CD14-positive monocyte (primary cell): Measurements from ENCODE around the gene ZNF558. TPM values are rescaled to one million over a fixed set of nuclear protein-coding genes. Genes with fewer than 3 reads are reported as not detected.

Experiments
- DNase-seq, 3 donors: peaks; one replicate each; pipeline ENCODE4 v3.0.0-alpha.2; 2011 to 2022
- H2AFZ ChIP-seq: 2 replicates; pipeline ENCODE4 v1.6.0; 2012; ENCODE audit warnings: mild to moderate bottlenecking, low read depth, low read length, inconsistent platforms; ENCODE audit not compliant: insufficient read depth, poor library complexity, severe bottlenecking
- H3K27ac ChIP-seq, 2 donors: 1 replicate in 1 of 2; 2 replicates in 1 of 2; pipeline ENCODE4 v1.5.1; 2012 to 2013; ENCODE audit warnings: low read length in 2 of 2, control low read depth in 1 of 2, inconsistent platforms in 1 of 2, low read depth in 1 of 2, mild to moderate bottlenecking in 1 of 2
- H3K27me3 ChIP-seq, 2 donors: one replicate each; pipeline versions ENCODE4 v1.6.0 to v1.6.1; 2011 to 2013; ENCODE audit warnings: low read length in 2 of 2; ENCODE audit not compliant: control insufficient read depth in 2 of 2, insufficient read depth in 2 of 2
- H3K36me3 ChIP-seq, 2 donors: replicated peaks in 1 of 2; 1 replicate in 1 of 2; 2 replicates in 1 of 2; pipeline versions ENCODE4 v1.5.1 to v1.6.1; 2012 to 2013; ENCODE audit warnings: low read length in 2 of 2, control low read depth in 1 of 2, inconsistent platforms in 1 of 2, mild to moderate bottlenecking in 1 of 2; ENCODE audit not compliant: insufficient read depth in 2 of 2, control insufficient read depth in 1 of 2
- H3K4me1 ChIP-seq, 2 donors: 1 replicate in 1 of 2; 2 replicates in 1 of 2; pipeline versions ENCODE4 v1.5.1 to v1.6.1; 2012 to 2013; ENCODE audit warnings: low read length in 2 of 2, control low read depth in 1 of 2, inconsistent platforms in 1 of 2, mild to moderate bottlenecking in 1 of 2, moderate library complexity in 1 of 2; ENCODE audit not compliant: insufficient read depth in 2 of 2, control insufficient read depth in 1 of 2
- H3K4me2 ChIP-seq: replicated peaks from 2 replicates; pipeline ENCODE3; 2012; ENCODE audit warnings: low read length, moderate library complexity, mild to moderate bottlenecking; ENCODE audit not compliant: poor library complexity, severe bottlenecking; ENCODE audit errors: extremely low read depth
- H3K4me3 ChIP-seq, 3 experiments: fragments of 200-600 bp in 1 of 3; sonication (generic) in 1 of 3; replicated peaks in 1 of 3; 1 replicate in 2 of 3; 2 replicates in 1 of 3; pipeline ENCODE4 v1.5.1; 2011 to 2013; ENCODE audit warnings: low read length in 3 of 3, mild to moderate bottlenecking in 3 of 3, control low read depth in 2 of 3, low read depth in 2 of 3, inconsistent platforms in 1 of 3, moderate library complexity in 1 of 3
- H3K79me2 ChIP-seq: 2 replicates; pipeline ENCODE4 v1.6.0; 2012; ENCODE audit warnings: mild to moderate bottlenecking, control low read depth, inconsistent platforms, low read length, moderate library complexity; ENCODE audit not compliant: insufficient read depth
- H3K9ac ChIP-seq: 2 replicates; pipeline ENCODE4 v1.6.0; 2017; ENCODE audit warnings: low read length, mild to moderate bottlenecking; ENCODE audit not compliant: insufficient read depth, poor library complexity, severe bottlenecking
- H3K9me3 ChIP-seq, 2 donors: replicated peaks in 1 of 2; 1 replicate in 1 of 2; 2 replicates in 1 of 2; pipeline versions ENCODE4 v1.5.1 to v1.6.1; 2012 to 2013; ENCODE audit warnings: low read length in 2 of 2, control low read depth in 1 of 2; ENCODE audit not compliant: control insufficient read depth in 1 of 2, insufficient read depth in 1 of 2
- H4K20me1 ChIP-seq: 2 replicates; pipeline ENCODE4 v1.6.0; 2012; ENCODE audit warnings: mild to moderate bottlenecking, low read length, control low read depth, moderate library complexity; ENCODE audit not compliant: insufficient read depth
- H3K27ac Mint-ChIP-seq, 7 donors: one replicate each; pipeline ENCODE4 v1.8.0; 2020; ENCODE audit warnings: mild to moderate bottlenecking in 7 of 7, mixed read lengths in 7 of 7, moderate library complexity in 6 of 7, inconsistent platforms in 2 of 7
- H3K27me3 Mint-ChIP-seq, 3 donors: one replicate each; pipeline ENCODE4 v1.8.0; 2021 to 2022; ENCODE audit warnings: low read depth in 3 of 3, mild to moderate bottlenecking in 3 of 3, mixed read lengths in 3 of 3, moderate library complexity in 3 of 3, inconsistent platforms in 1 of 3
- H3K36me3 Mint-ChIP-seq, 2 donors: one replicate each; pipeline ENCODE4 v1.8.0; 2020; ENCODE audit warnings: mixed read lengths in 2 of 2, inconsistent platforms in 1 of 2, mild to moderate bottlenecking in 1 of 2
- H3K4me1 Mint-ChIP-seq: one replicate; pipeline ENCODE4 v1.8.0; 2020; ENCODE audit warnings: mild to moderate bottlenecking, mixed read lengths
- H3K4me3 Mint-ChIP-seq, 2 donors: one replicate each; pipeline ENCODE4 v1.8.0; 2020; ENCODE audit warnings: mild to moderate bottlenecking in 2 of 2, mixed read lengths in 2 of 2, moderate library complexity in 1 of 2
- H3K9me3 Mint-ChIP-seq, 7 donors: one replicate each; pipeline ENCODE4 v1.8.0; 2020 to 2022; ENCODE audit warnings: mixed read lengths in 7 of 7, mild to moderate bottlenecking in 6 of 7, moderate library complexity in 6 of 7, inconsistent platforms in 2 of 7
- WGBS: methylation state at CpG from one replicate; pipeline ENCODE4 v1.1.5; 2013; ENCODE audit warnings: missing lambda C conversion rate; ENCODE audit not compliant: insufficient coverage; 5-methylcytosine and 5-hydroxymethylcytosine counted together
- intact Hi-C, 2 donors: fragments of 100-400 bp; cut with micrococcal nuclease; formaldehyde crosslinking; loops; one replicate each; pipeline versions ENCODE4 v1.15.0 to v1.15.1; 2023
- polyA plus RNA-seq, 3 donors: library from polyadenylated mRNA; depleted of rRNA in 1 of 3; unstranded in 2 of 3; stranded (reverse) in 1 of 3; fragments of 300-500 nt in 2 of 3; fragments of >200 nt in 1 of 3; fragmentation: Illumina TruSeq in 2 of 3; gene quantifications; 1 replicate in 2 of 3; 2 replicates in 1 of 3; pipeline ENCODE4 v1.2.3, GENCODE V29; 2012 to 2021
- TF ChIP-seq, protein P1 (sequence below): fragments of 200-600 bp; IDR thresholded peaks from one replicate; pipeline ENCODE4 v1.8.0; 2022; ENCODE audit warnings: antibody characterized with exemption, mild to moderate bottlenecking

ZNF558 gene
- polyA plus RNA-seq, 3 donors = 3.7 to 22.1 (median 5.6) TPM

DNA sequence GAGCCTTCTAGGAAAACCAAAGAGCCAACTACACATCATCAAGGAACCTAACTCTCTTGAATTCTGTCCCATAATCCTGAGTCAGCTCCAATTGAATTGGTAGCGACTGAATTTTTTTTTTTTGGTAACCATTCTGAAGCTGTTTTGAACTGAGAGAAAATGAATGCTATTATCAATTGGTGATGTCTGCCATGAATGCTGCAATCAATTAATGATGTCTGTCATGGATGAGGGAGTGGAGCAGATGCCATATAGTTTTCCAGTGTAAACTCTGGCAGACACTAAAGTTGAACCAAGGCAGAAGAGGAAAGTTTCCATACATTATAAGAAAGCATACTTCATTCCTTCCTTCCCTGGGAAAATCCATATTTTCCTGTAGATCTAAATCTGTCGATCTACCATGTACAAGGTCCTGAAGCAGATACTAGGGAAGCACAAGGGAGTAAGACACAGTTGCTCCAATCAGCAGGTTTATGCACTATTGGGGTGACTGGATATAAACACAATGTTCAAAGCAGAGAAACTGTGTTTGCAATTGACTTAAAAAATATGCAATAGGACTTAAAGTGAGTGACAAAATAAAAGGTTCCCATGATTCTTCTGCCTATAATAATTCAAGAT lies 48.9 kb upstream of the ZNF558 start:
- Histone ChIP-seq H3K27ac (no peak overlapping the region), H4K20me1 (no peaks in the 10 kb centered on the region), H3K4me2 (no peak overlapping the region), H3K9me3 (peaks cover 20 to 27% of the 10 kb centered on the region in 2 donors), H3K4me1 (no peaks in the 10 kb centered on the region), H3K9ac (no peak overlapping the region), H3K36me3 (no peaks in the 10 kb centered on the region), H3K4me3 (no peak overlapping the region), H2AFZ (no peak overlapping the region), H3K79me2 (no peaks in the 10 kb centered on the region), H3K27me3 (no peaks in the 10 kb centered on the region)
- 94% methylated on average over 2 of the region's 2 CpGs for WGBS
- Mint-ChIP-seq H3K4me1 (no peaks in the 10 kb centered on the region), H3K9me3 (peaks cover 9 to 28% (median 22%) of the 10 kb centered on the region in 7 donors), H3K27ac (no peak overlapping the region), H3K4me3 (no peak overlapping the region), H3K36me3 (no peaks in the 10 kb centered on the region), H3K27me3 (peaks cover 0 to 4% (median 3%) of the 10 kb centered on the region in 3 donors)
- intact Hi-C loops = no loop called here
- DNase-seq = no peak
- TF ChIP-seq, protein P1, sequence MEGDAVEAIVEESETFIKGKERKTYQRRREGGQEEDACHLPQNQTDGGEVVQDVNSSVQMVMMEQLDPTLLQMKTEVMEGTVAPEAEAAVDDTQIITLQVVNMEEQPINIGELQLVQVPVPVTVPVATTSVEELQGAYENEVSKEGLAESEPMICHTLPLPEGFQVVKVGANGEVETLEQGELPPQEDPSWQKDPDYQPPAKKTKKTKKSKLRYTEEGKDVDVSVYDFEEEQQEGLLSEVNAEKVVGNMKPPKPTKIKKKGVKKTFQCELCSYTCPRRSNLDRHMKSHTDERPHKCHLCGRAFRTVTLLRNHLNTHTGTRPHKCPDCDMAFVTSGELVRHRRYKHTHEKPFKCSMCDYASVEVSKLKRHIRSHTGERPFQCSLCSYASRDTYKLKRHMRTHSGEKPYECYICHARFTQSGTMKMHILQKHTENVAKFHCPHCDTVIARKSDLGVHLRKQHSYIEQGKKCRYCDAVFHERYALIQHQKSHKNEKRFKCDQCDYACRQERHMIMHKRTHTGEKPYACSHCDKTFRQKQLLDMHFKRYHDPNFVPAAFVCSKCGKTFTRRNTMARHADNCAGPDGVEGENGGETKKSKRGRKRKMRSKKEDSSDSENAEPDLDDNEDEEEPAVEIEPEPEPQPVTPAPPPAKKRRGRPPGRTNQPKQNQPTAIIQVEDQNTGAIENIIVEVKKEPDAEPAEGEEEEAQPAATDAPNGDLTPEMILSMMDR = no peak

DNA sequence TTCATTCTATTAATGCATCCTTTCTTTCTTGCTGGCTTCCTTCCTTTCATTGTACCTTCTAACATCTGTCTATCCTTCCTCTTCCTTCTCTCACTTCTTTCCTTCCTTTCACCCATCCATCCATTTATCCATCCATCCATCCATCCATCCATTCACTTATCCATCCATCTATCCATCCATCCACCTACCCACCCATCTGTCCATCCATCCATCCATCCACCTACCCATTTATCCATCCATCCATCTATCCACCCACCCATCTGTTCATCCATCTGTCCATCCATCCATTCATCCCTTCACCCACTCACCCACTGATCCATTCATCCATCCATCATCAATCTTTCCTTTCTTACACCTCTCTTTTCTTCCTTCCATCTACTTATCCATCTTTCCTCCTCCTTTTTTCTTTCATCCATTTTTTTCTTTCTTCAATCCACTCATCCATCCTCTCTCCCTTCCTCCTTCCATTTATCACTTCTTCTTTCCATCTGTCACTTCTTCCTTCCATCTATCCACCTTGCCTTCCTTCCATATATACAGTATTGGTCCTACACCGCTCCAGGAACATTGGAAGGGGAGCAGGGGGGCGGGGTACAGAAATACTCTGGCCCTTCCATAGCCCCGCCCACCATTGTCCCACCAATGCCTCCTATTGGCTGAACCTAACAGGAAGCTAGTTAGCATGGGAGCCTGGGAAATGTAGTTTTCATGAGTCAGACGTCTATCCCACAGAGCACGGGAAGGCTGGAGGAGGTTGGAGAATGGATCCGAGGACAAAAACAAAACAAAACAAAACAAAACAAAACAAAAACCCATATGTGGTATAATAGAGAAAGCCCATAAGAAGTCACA lies 46.0 kb upstream of the ZNF558 start:
- Mint-ChIP-seq H3K27me3 (peaks cover 0 to 10% (median 3%) of the 10 kb centered on the region in 3 donors), H3K9me3 (peaks cover 14 to 25% (median 23%) of the 10 kb centered on the region in 7 donors), H3K36me3 (no peaks in the 10 kb centered on the region), H3K27ac (peak overlapping the region in 1 of 7 donors; percentile 33), H3K4me3 (no peak overlapping the region), H3K4me1 (no peaks in the 10 kb centered on the region)
- H3K4me2 ChIP-seq = no peak overlapping the region
- no CpG with 5 or more reads among the region's 6 CpGs for WGBS
- no peaks in the 10 kb centered on the region for H3K27me3 ChIP-seq
- no peak overlapping the region for H3K4me3 ChIP-seq
- no peaks in the 10 kb centered on the region for H3K79me2 ChIP-seq
- H4K20me1 ChIP-seq = no peaks in the 10 kb centered on the region
- TF ChIP-seq, protein P1 = no peak
- no peaks in the 10 kb centered on the region for H3K4me1 ChIP-seq
- no peak overlapping the region for H3K27ac ChIP-seq
- no peak overlapping the region for H3K9ac ChIP-seq
- H2AFZ ChIP-seq = no peak overlapping the region
- DNase-seq = no peak
- intact Hi-C loops = no loop called here
- no peaks in the 10 kb centered on the region for H3K36me3 ChIP-seq
- peaks cover 20 to 27% of the 10 kb centered on the region in 2 donors for H3K9me3 ChIP-seq
